Fibroblast of skin of left quadriceps (primary cell): ENCODE results near the gene CCDC39.
"Not testable (repeated sequence)": the region's sequence is repeated elsewhere in the genome, so short reads cannot be mapped to it uniquely, and the experiment has no call there.

Experiments
- DNase-seq, 2 experiments: peaks; one replicate each; pipeline ENCODE4 v3.0.0-alpha.2; 2013; ENCODE audit warnings: low read depth in 2 of 2

Gene CCDC39

DNA sequence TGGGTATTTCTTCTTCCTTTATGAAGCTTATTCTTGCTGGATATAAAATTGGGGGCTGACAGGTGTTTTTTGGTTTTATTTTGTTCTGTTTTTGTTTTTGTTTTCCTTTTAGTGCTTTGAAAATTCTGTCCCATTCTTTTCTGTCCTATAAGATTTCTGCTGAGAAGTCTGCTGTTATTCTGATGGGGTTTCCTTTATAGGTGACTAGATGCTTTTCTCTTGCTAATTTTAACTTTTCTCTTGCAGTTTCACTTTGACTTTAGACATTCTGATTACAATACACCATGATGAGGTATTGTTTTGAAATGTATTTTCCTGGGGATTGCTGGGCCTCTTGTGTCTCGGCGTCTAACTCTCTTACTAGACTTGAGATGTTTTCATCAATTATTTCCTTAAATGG, 54.6 kb downstream of the CCDC39 start:
- no peak for DNase-seq

DNA sequence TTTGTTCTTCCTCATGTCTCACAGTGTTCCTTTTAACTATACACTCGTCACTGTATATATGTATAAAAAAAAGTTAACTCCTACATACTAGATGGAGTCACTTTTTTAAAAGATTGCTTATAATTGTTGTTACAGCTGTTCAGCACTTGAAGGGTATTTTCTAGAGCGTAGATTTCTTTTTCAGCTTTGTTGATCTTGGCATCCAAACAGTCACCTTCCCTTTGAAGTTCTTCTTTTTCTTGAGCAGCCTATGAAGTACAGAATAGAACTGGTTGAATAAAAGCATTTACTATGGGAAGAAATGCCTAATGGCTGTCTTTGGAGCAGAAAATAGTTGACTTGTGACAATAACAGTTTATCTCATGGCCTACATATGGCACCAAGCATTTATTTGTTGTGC, 59.6 kb downstream of the CCDC39 start:
- no peak for DNase-seq

DNA sequence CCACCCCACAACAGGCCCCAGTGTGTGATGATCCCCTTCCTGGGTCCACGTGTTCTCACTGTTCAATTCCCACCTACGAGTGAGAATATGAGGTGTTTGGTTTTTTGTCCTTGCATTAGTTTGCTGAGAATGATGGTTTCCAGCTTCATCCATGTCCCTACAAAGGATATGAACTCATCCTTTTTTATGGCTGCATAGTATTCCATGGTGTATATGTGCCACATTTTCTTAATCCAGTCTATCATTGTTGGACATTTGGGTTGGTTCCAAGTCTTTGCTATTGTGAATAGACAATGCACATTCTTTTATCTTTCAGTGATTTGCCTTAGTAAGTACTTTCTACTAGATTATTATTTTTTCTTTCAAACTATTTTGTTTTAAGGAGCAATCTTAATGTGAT, 60.7 kb downstream of the CCDC39 start:
- DNase-seq: not testable (repeated sequence)

DNA sequence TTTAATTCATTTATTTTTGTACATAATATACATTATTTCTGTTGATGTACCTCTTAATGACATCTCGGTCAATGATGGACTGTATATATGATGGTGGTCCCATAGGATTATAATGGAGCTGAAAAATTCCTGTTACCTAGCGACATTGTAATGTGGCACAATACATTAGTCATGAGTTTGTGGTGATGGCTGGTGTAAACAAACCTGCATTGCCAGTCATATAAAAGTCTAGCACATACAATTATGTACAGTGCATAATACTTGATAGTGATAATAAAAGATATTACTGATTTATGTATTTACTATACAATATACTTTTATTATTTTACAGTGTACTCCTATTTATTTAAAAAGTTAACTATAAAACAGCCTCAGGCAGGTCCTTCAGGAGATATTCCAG, 62.2 kb downstream of the CCDC39 start:
- no peak for DNase-seq

DNA sequence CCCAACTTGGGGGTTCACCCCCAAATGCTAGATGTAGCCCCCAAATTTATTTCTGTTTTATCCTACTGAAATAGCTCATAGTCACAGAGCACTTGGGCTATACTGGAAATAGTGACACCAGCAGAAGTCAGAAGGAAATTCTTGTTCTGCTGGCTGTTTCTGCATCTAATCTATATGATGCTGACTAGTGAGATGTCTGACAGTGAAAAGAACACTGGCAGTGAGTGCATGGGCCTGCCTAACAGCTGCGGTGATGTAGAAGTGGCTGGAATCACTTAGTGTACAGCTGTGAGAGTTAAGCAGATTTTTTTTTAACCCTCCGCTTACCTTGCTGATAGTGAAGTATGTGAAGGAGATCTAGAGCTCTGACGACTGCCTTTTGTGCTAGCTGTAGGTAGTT, 63.3 kb downstream of the CCDC39 start:
- no peak for DNase-seq

DNA sequence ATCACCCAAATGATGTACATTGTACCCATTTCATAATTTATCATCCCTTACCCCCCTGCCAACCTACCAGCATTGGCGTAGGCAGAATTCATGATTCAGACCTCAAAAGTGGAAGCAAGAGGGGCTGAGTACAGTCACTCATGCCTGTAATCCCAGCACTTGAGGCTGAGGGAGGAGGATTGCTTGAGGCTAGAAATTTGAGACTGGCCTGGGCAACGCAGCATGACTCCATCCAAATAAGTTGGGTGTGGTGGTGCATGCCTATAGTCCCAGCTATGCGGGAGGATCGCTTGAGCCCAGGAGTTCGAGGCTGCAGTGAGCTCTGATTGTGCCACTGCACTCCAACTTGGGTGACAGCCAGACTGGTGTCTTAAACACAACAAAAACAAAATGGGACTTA, 66.9 kb downstream of the CCDC39 start:
- no peak for DNase-seq

DNA sequence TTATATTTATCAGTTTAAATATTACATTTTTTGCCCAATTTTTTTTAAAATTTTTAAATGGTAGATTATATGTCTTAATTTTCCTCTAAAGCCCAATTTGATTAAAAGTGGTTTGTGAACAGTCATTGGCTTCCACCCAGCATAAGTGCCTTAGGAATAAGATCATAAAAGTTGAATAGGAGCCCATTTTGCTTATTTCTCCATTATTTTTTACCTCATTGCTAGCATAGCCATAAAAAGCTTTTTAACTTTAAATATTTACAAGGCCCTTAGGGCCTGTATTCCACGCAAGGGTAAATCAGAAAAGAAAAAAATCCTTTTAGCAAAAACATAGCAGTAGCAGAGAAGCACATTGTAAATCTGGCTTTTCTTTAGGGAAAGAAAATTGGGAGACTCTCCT, 68.3 kb downstream of the CCDC39 start:
- no peak for DNase-seq

DNA sequence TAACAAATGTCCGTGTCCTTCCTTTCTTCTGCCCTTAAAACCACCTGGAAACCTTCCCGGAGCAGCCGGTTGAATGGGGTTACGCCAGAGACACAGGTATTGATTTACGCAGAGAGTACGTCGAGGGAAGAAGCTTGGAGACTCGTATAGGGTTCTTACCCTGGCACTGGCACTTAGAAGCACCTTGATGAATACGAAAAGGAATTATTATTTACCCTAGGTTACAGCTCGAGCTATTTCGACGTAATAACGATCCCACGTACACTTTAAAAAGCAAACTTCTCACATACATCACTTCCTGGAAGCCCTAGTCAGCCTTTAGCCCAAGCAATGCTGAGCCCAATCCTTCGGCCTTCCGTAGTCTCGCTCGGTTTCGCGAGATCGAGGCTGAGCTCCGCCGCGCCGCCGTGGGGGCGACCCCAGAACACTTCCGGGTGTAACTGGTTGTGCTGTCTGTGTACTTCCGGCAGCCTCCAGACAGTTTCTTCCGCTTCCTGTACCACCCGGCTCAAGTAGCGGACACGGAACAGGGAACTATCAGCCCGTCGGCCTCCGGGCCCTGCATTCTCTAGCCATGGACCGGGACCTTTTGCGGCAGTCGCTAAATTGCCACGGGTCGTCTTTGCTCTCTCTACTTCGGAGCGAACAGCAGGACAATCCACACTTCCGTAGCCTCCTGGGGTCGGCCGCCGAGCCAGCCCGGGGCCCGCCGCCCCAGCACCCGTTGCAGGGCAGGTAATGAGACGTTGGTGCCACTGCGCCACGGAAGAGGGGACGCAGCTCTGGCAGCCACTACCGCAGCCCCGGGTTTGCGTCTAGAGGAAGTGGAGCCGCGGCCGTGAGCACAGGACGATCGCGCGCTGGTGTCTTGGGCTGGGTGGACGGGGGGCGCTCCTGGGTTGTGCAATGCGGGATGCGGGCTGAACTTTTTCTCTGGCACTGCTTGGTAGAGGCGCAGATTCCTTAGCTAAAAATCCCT, 77.3 kb downstream of the CCDC39 start, which contains the start of gene TTC14:
Gene TTC14 (plus strand): TSS at position 476 of the 979 bp plus-strand sequence. CDS start 99 bp downstream, at position 575.
- peak; percentile 90 to 91 for DNase-seq

DNA sequence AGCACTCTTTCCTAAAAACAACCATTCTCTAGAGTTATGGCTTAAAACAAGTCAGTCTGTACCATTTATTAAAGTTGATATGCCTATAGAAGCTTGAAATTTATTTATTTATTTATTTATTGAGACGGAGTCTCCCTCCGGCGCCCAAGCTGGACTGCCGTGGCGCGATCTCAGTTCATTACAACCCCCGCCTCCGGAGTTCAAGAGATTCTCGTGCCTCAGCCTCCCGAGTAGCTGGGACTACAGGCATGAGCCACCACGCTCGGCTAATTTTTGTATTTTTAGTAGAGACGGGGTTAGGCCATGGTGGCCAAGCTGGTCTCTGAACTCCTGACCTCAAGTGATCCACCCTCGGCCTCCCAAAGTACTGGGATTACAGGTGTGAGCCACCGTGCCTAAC, 78.8 kb downstream of the CCDC39 start:
- DNase-seq: no peak

DNA sequence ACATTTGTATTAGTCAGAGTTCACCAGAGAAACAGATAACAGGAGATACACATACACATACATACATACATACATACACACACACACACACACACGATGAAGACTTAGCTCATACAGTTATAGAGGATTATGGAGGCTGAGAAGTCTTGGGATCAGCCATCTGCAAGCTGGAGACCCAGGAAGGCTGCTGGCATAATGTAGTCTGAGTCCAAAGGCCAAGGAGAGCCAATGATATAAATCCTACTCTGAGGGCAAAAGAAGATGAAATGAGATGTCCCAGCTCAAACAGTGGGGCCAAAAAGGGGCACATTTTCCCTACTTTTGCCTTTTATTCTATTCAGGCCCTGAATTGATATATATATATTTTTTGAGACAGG, 83.7 kb downstream of the CCDC39 start:
- no peak for DNase-seq

DNA sequence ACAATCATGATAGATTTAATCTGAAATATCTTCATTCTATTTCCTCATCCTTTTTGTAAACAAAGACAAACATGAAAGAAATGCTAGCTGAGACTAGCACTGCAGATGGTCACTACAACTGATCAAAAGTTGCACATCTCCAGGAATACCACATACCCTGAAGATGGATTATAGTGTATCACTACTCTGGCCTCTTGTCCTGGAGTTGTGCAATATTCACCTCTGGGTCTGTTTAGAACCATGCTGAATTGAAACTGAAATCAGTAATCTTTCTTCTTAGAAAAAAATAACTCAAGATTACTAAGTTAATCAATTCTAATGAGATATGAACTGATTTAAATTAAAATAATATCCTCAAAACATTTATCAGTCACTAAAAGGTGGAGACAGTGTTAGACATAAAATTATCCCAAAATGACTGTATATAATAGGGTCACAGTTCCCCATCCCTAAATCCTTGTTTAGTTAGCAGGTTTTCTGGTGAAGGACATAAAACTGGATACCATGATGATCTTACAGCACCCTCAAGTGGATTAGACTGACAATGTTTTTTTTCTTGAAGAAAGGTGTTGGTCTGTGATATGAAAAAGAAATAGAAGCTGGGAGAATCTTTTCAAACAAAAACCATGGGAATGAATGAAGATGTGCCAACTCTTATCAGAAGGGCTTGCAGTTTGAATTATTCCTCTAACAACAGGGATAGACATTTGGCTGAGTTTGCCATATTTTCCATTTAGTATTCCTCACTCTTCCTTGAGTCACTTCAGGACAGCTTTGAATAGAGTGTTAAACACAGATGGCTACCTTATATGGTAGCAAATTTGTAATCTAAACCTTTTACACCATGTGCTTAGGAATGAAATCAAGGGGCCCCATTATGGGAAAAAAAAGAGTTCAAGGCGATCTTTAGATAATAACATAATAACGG, 84.4 kb downstream of the CCDC39 start:
- DNase-seq: peak in 1 of 2 experiments; percentile 36

DNA sequence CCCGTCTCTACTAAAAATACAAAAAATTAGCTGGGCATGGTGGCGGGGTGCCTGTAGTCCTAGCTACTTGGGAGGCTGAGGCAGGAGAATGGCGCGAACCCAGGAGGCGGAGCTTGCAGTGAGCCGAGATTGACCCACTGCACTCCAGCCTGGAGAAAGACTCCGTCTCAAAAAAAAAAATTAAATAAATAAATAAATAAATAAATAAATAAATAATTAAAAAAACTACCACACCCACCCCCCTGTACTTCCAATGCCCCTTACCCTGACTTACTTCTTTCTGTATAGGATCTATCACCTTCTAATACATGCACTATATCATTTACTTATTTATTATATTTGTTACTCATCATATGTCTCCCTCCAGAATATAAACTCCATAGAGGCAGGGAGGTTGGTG, 85.7 kb downstream of the CCDC39 start:
- DNase-seq: not testable (repeated sequence)

DNA sequence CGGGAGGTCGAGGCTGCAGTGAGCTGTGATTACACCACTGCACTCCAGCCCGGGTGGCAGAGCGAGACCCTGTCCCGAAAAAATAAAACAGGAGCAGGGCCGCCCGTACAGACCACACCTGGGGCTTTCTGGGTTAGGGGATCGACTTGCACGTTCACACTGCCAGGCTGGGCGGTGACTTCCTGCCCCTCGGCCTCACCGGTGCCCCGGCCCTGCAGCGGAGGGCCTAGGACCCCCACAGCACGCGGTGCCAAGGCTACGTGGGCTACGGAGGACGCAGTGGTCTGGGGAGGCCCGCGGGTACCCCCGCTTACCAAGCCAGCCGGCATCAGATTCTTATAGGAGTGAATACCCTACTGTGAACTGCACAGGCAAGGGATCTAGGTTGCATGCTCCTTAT, 88.9 kb downstream of the CCDC39 start:
- no peak for DNase-seq

DNA sequence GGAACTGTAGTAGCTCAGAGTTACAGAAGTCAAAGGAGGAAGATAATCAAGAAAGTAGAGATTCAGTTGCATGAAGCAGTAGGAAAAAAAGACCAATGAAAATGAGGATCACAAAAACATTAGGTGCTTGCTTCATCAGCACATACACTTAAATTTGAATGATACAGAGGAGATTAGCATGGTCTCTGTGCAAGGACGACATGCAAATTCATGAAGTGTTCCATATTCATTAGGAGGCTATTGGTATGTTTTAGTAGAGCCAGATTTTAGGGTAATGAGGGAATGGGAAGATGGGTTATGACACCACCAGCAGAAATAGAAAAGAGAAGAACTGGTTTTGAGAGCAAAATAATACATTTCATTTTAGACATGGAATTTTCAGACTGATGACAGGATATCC, 98.4 kb downstream of the CCDC39 start:
- DNase-seq: no peak

DNA sequence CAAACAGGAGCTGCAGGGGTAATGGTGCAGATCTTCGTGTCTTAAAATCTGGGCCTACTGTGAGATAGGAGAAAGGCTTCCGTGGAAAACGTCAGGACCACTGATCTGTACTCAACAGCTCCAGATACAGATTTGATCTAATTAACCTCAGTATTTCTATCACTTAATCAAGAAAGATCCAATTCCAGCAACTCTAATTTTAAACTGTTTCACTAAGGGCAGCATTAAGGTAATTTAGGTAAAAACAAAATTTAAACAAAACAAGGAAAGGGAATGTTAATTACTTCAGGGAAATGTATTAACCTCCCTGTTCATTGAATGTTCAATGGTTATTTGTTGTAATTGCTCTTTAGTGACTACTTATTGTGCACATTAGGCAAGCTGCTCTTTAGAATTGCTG, 103.7 kb downstream of the CCDC39 start:
- DNase-seq: no peak

DNA sequence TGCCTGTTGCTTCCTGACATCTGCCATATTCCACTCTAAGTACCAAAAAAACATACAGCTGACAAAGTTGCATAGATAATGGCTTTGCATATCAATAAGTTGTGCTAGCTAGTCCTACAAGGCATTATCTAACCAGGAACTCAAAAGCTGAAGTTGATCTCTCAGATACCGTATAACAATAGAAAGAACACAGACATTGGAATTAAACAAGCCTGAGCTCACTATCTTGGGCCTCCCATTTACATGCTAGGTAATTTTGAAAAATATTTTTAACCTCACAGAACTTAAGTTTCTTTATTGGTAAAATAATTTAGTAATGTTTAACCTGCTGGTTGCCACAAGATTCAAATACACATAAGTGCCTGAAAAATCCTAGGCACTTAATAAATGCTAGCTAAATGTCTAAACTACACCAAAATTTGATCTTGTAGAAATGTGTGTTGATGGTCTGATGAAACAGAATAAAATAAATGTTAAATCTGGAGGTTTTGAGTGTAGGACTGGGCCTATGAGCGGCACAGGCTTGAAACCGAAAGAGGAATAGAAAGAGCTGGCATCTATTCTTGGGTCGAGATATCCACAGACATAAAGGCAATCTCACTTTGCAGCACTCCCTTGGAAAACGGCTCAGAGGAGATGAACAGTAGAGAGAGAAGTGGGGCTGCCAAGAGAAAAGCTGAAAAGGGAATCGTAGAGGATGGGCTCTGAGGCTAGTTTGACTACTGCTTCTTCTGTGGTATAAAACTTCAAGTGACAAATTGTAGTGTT, 107.3 kb downstream of the CCDC39 start:
- no peak for DNase-seq

DNA sequence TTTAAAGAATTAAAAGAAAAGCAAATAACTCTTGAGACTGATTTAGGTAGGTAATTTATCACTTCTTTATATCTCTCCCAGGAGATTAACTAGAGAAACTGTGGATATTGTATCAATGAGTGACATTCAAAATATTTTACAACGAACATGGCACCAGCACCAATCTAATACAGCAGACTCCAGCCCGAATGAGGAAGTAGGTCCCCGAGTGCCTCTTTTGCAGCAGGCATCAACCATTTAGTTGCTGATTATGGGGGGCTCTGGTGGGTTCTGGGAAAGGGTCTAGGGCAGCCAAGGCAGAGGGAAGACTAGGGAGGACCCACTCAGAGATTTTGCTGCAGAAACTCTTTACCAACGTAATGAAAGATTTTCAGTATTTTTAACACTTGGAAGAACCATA, 109.1 kb downstream of the CCDC39 start:
- DNase-seq: no peak

DNA sequence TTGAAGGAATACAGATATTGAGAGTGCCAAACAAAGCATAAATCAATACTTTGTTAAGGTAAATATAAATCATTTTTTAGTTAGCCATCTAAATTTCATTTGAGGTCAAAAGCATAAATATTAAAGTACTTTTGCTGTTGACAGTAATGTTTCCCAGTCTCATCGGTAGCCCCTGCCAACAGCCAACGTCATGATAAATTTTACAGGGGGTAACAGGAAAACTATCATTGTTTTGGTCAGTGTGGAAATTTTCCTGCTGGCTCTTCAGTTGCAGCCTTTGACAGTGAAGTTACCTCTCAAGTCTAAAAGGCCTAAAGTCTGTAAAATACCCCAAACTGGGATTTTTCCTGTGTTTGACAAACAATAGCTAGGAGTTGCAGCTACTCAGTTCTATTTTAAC, 114.6 kb downstream of the CCDC39 start:
- no peak for DNase-seq
